ENCODE measurements around the gene TRAF7.
A peak's percentile ranks its signal among the peaks of the same experiment; 100 is the strongest.

The TRAF7 gene

GRCh38 chr16:2148714-2149629 lies 6.6 kb upstream of the TRAF7 start:
- peak in 1 of 2 experiments; percentile 68 for DNase-seq

- peak in 1 of 2 experiments; percentile 37 for DNase-seq
Measured at GRCh38 chr16:2149630-2150417, 5.8 kb upstream of the TRAF7 start.

GRCh38 chr16:2150418-2151187 lies 5.0 kb upstream of the TRAF7 start:
- DNase-seq, result peak; percentile 99

GRCh38 chr16:2151188-2152091 lies 4.1 kb upstream of the TRAF7 start:
- peak in 1 of 2 experiments; percentile 55 for DNase-seq

- peak in 1 of 2 experiments; percentile 64 for DNase-seq
Measured at GRCh38 chr16:2152695-2153506, 2.7 kb upstream of the TRAF7 start.

GRCh38 chr16:2154533-2155090 lies 970 bp upstream of the TRAF7 start:
- peak in 1 of 2 experiments; percentile 45 for DNase-seq

- DNase-seq, result peak in 1 of 2 experiments; percentile 22
Measured at GRCh38 chr16:2155977-2156848, 631 bp downstream of the TRAF7 start.

GRCh38 chr16:2156849-2157224 lies 1.3 kb downstream of the TRAF7 start:
- DNase-seq, result no peak

GRCh38 chr16:2157480-2158261 lies 2.1 kb downstream of the TRAF7 start:
- DNase-seq, result no peak

- DNase-seq, result no peak
Measured at GRCh38 chr16:2158262-2158638, 2.7 kb downstream of the TRAF7 start.

- DNase-seq, result no peak
Measured at GRCh38 chr16:2159175-2159838, 3.7 kb downstream of the TRAF7 start.

- no peak for DNase-seq
Measured at GRCh38 chr16:2160915-2161551, 5.5 kb downstream of the TRAF7 start.

- DNase-seq, result no peak
Measured at GRCh38 chr16:2161911-2162310, 6.3 kb downstream of the TRAF7 start.

- DNase-seq, result no peak
Measured at GRCh38 chr16:2162676-2163118, 7.1 kb downstream of the TRAF7 start.

GRCh38 chr16:2163211-2163881 lies 7.8 kb downstream of the TRAF7 start:
- no peak for DNase-seq

- no peak for DNase-seq
Measured at GRCh38 chr16:2165861-2166260, 10.3 kb downstream of the TRAF7 start.

Measured in NCI-H524 (cell line).